COLO829 (cell line): ENCODE data around the gene KRTAP19-8.

Source experiments
- DNase-seq: peaks from one replicate; pipeline ENCODE4 v3.0.0; 2012; ENCODE audit warnings: low spot score

KRTAP19-8 gene

GRCh38 chr21:31012133-31013089 lies 25.9 kb downstream of the KRTAP19-8 start:
- no peak for DNase-seq

GRCh38 chr21:31011412-31011811 lies 26.9 kb downstream of the KRTAP19-8 start:
- no peak for DNase-seq

DNA sequence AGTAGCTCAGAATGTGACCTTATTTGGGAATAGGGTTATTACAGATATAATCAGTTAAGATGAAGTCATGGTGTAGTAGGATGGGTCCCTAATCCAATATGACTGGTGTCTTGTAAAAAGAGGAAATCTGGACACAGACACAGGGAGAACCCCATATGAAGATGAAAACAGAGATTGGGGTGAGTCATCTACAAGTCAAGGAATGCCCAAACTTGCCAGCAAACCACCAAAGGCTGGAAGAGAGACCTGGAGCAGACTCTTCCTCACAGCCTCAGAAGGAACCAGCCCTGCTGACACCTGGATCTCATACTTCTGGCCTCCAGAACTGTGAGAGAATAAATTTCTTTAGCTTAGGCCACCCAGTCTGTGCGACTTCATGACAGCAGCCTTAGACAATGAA lies 29.9 kb downstream of the KRTAP19-8 start:
- no peak for DNase-seq

- no peak for DNase-seq
These were observed 33.3 kb downstream of the KRTAP19-8 start for GRCh38 chr21:31005019-31005418.

DNA sequence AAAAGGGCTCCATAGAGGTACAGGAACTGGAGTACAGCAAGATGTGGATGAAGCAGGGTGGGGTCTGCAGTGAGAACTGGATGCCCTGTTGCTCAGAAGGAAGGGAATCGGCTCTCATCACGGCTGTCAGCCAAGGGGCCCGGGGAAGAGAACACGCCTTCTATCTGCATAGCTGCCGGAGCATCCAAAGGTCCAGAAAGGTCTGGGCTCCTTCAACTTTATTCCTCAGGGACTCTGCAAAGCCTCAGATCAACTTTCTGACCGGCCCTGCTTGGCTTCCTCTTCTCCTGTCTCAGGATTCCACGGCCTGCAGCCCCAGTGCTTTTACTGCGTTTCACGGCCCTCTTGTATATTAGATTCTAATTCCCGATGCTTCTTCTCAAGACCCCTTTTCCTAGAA lies 34.8 kb downstream of the KRTAP19-8 start:
- DNase-seq = no peak

- no peak for DNase-seq
These were observed 40.7 kb downstream of the KRTAP19-8 start for GRCh38 chr21:30997541-30997940.

DNA sequence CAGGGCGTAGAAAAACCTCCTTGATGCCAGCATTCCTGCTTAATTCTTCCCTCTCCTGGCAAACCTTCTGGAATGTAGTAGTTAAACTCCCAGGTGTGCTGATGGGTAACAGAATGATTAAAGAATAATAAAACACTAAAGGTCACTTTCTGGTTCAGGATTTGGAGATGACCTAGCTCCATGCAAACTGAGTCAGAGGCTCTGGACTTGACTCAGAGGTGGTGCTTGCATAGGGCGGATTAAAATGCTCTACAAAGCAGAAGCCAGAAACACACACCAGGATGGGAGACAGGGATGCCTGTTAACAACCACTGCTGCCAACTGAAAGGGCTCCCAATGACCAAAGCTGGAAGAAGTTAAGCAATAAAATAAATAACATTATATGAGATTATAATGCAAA lies 41.5 kb downstream of the KRTAP19-8 start:
- no peak for DNase-seq

GRCh38 chr21:30994932-30995331 lies 43.3 kb downstream of the KRTAP19-8 start:
- DNase-seq = no peak

GRCh38 chr21:30990514-30991262 lies 47.6 kb downstream of the KRTAP19-8 start:
- no peak for DNase-seq

- no peak for DNase-seq
These were observed 49.6 kb downstream of the KRTAP19-8 start for GRCh38 chr21:30988706-30989105.
